Osteoblast (primary cell): Measurements from ENCODE around the gene NBAS. TPM values are rescaled to one million over a fixed set of nuclear protein-coding genes. Genes with fewer than 3 reads are reported as not detected.

Experiments used
- DNase-seq: peaks from one replicate; pipeline ENCODE4 v3.0.0; 2011; ENCODE audit warnings: low spot score, mixed read lengths; ENCODE audit not compliant: insufficient read length; ENCODE audit errors: missing footprints
- H2AFZ ChIP-seq: 2 replicates; pipeline ENCODE4 v1.6.0; 2011; ENCODE audit warnings: mild to moderate bottlenecking, low read length
- H3K27ac ChIP-seq: 2 replicates; pipeline ENCODE4 v1.5.1; 2011; ENCODE audit warnings: mild to moderate bottlenecking, low read depth, low read length, moderate library complexity
- H3K27me3 ChIP-seq: 2 replicates; pipeline ENCODE4 v1.6.0; 2012; ENCODE audit warnings: mild to moderate bottlenecking, control low read depth, inconsistent platforms, low read length, moderate library complexity; ENCODE audit not compliant: insufficient read depth
- H3K36me3 ChIP-seq: 2 replicates; pipeline ENCODE4 v1.5.1; 2011; ENCODE audit warnings: mild to moderate bottlenecking, low read length, control low read depth, moderate library complexity; ENCODE audit not compliant: insufficient read depth
- H3K4me1 ChIP-seq: 2 replicates; pipeline ENCODE4 v1.5.1; 2011; ENCODE audit warnings: mild to moderate bottlenecking, low read length, control low read depth, moderate library complexity; ENCODE audit not compliant: insufficient read depth
- H3K4me2 ChIP-seq: 2 replicates; pipeline ENCODE4 v1.6.0; 2011; ENCODE audit warnings: mild to moderate bottlenecking, low read length; ENCODE audit not compliant: insufficient read depth
- H3K4me3 ChIP-seq: fragments of 200-600 bp; sonication (generic); 3 replicates; pipeline ENCODE4 v1.5.1; 2012; ENCODE audit warnings: mild to moderate bottlenecking, low read length, inconsistent platforms; ENCODE audit not compliant: insufficient read depth
- H3K79me2 ChIP-seq: 2 replicates; pipeline ENCODE4 v1.6.0; 2012; ENCODE audit warnings: mild to moderate bottlenecking, low read length, control low read depth, inconsistent platforms; ENCODE audit not compliant: insufficient read depth
- H3K9me3 ChIP-seq: 2 replicates; pipeline ENCODE4 v1.5.1; 2011; ENCODE audit warnings: low read depth, low read length, control low read depth
- H4K20me1 ChIP-seq: 2 replicates; pipeline ENCODE4 v1.6.0; 2012; ENCODE audit warnings: mild to moderate bottlenecking, low read length, control low read depth; ENCODE audit not compliant: insufficient read depth
- total RNA-seq: library from RNA; depleted of rRNA; stranded (reverse); fragments of >200 nt; gene quantifications from 2 replicates; pipeline ENCODE4 v1.2.3, GENCODE V29; 2012
- TF ChIP-seq, protein P1 (sequence below): IDR thresholded peaks from 2 replicates; pipeline ENCODE4 v1.5.1; 2011; ENCODE audit warnings: mild to moderate bottlenecking, low read depth, low read length, moderate library complexity; ENCODE audit errors: extremely low read depth

The NBAS gene
- total RNA-seq, 1 donor, result 98.1 TPM

DNA sequence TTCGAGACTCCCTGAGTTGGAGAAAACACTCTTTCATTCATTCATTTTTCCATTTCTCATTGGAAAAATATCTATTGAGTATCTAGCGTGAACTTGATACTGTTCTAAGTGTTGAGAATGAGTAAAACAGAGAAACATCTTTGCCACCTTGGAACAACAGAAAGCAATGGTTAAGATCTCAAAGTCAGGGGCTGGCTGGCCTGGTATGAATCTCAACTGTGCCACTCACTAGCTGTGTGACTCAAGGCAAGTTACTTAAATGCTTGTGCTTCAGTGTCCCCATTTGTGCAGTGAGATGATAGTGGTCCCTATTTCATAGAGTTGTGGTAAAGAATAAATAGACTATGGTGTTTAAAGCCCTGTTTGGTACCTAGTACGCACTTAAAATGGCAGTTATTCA lies 415.2 kb downstream of the NBAS start:
- no peaks in the 10 kb centered on the region for H3K79me2 ChIP-seq
- H3K4me2 ChIP-seq, result no peak overlapping the region
- no peaks in the 10 kb centered on the region for H3K36me3 ChIP-seq
- no peak overlapping the region for H3K4me3 ChIP-seq
- H3K4me1 ChIP-seq, result peaks cover 19% of the 10 kb centered on the region
- no peaks in the 10 kb centered on the region for H3K27me3 ChIP-seq
- no peak for DNase-seq
- H2AFZ ChIP-seq, result no peak overlapping the region
- H3K9me3 ChIP-seq, result no peaks in the 10 kb centered on the region
- H3K27ac ChIP-seq, result no peak overlapping the region
- TF ChIP-seq, protein P1, sequence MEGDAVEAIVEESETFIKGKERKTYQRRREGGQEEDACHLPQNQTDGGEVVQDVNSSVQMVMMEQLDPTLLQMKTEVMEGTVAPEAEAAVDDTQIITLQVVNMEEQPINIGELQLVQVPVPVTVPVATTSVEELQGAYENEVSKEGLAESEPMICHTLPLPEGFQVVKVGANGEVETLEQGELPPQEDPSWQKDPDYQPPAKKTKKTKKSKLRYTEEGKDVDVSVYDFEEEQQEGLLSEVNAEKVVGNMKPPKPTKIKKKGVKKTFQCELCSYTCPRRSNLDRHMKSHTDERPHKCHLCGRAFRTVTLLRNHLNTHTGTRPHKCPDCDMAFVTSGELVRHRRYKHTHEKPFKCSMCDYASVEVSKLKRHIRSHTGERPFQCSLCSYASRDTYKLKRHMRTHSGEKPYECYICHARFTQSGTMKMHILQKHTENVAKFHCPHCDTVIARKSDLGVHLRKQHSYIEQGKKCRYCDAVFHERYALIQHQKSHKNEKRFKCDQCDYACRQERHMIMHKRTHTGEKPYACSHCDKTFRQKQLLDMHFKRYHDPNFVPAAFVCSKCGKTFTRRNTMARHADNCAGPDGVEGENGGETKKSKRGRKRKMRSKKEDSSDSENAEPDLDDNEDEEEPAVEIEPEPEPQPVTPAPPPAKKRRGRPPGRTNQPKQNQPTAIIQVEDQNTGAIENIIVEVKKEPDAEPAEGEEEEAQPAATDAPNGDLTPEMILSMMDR, result no peak
- no peaks in the 10 kb centered on the region for H4K20me1 ChIP-seq

DNA sequence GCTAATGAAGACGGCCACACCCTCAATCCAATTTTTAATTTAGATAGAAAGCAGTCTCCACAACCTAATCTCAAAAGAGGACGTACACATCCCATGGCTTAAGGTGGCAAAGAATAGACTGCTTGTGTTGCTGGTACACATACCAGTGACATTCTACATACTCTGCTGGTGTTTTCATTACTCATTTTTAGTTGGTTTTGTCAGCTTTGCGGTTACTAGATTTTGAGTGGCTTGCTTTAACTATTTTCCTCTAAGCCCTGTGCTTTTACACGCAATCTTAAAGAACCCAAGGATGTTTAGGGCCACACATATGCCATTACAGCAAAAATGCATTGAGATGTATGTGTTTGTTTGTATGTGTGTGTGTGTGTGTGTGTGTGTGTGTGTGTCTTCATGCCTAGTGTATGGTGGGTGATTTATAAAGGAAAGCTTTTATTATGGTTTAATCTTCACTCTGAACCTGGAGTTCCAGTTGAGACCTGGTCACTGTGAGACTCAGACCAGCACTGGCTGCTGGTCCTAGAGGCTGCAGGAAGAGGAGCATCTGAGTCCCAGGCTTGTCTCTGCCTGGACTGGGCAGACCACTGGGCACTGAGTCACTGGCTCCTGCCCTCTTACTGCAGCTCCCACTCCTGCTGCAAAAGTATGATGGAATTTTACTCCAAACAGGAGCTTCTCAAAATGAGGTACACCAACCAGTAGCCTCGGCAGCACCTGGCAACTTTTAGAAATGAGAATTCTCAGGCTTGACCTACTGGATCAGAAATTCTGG lies 415.9 kb downstream of the NBAS start:
- TF ChIP-seq, protein P1, result no peak
- H3K79me2 ChIP-seq, result no peaks in the 10 kb centered on the region
- H3K9me3 ChIP-seq, result no peaks in the 10 kb centered on the region
- no peak overlapping the region for H2AFZ ChIP-seq
- H3K27me3 ChIP-seq, result no peaks in the 10 kb centered on the region
- peak overlapping the region; percentile 31 for H3K4me3 ChIP-seq
- H3K27ac ChIP-seq, result peak overlapping the region; percentile 65
- H4K20me1 ChIP-seq, result no peaks in the 10 kb centered on the region
- DNase-seq, result peak; percentile 80
- no peaks in the 10 kb centered on the region for H3K36me3 ChIP-seq
- H3K4me1 ChIP-seq, result peaks cover 19% of the 10 kb centered on the region
- peak overlapping the region; percentile 53 for H3K4me2 ChIP-seq

DNA sequence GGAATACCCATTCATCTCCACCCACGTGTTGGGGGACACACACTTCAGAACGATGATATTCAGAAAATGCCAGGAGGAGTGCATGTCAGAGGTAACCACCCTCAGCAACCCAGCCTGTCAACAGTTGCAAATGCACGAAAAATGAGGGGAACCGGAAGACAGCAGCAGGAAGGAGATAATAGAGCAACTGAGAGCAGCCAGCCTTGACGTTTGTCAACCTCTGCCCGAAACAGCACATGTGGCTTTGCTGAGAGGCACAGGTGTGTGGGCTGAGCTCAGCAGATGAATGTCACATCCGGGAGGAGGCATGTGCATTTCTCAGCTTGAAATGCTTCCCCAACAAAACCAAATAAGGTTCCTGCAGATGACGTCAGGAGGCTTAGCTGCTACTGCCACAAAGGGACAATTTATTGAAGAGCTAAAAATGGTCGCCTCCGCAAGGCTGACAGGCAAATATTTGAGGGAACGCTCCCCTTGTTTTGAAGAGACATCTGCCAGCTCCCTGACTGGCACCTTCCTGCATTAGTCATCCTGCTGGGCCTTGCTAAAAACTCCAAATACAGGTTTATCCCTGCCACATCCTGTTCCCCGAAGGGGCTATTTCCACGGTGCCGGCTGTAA lies 419.0 kb downstream of the NBAS start:
- Histone ChIP-seq H3K27me3 (no peaks in the 10 kb centered on the region), H4K20me1 (no peaks in the 10 kb centered on the region), H3K36me3 (no peaks in the 10 kb centered on the region), H3K79me2 (no peaks in the 10 kb centered on the region), H3K4me1 (peaks cover 19% of the 10 kb centered on the region), H2AFZ (peak overlapping the region; percentile 63), H3K4me2 (peak overlapping the region; percentile 57), H3K4me3 (no peak overlapping the region), H3K27ac (no peak overlapping the region), H3K9me3 (no peaks in the 10 kb centered on the region)
- TF ChIP-seq, protein P1, result no peak
- peak; percentile 53 for DNase-seq

DNA sequence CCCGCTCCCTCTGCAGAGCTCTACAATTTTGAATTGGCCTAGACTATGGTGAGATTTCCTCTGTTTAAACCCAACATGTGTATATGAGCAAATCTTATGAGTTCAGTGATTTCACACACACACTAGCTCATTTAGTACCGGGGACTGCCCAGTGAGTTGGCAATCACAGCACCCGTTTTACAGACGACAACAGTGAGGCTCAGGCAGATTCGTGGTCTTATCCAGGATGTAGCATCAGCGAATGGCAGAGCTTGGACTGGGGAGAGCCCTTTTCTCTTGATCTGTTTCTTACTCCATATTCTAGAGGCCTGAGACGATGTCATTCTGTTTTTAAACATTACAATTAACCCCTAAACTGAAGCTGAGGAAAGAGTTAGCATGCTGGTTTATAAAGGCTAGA lies 419.9 kb downstream of the NBAS start:
- Histone ChIP-seq H3K79me2 (no peaks in the 10 kb centered on the region), H4K20me1 (no peaks in the 10 kb centered on the region)
- DNase-seq, result no peak

More for the DNA sequence above, 419.9 kb downstream of the NBAS start:
- no peak overlapping the region for H2AFZ ChIP-seq
- H3K4me1 ChIP-seq, result peaks cover 19% of the 10 kb centered on the region
- no peak overlapping the region for H3K4me3 ChIP-seq
- no peaks in the 10 kb centered on the region for H3K27me3 ChIP-seq
- no peak overlapping the region for H3K27ac ChIP-seq
- no peaks in the 10 kb centered on the region for H3K36me3 ChIP-seq
- H3K4me2 ChIP-seq, result no peak overlapping the region
- H3K9me3 ChIP-seq, result no peaks in the 10 kb centered on the region
- TF ChIP-seq, protein P1, result no peak
